MCF 10A (cell line): ENCODE measurements around the gene STS. TPM values are rescaled to one million over a fixed set of nuclear protein-coding genes. Genes with fewer than 3 reads are reported as not detected.

ENCODE experiments used
- BruUV-seq: library from RNA; stranded (reverse); fragments of 400-500 nt; replicated peaks from 2 replicates; lab custom pipeline; 2021; lab: Mats Ljungman, UMichigan
- CTCF ChIA-PET: fragments of 300-600 bp; sonication (Branson Sonifier 250); formaldehyde crosslinking; extraction: SDS; loops from one replicate; lab custom pipeline; 2021; ENCODE audit warnings: antibody characterized with exemption, inconsistent platforms; lab: Yijun Ruan, JAX
- POLR2A ChIA-PET: fragments of 300-600, 350-650 bp; sonication (Branson Sonifier 250); formaldehyde crosslinking; extraction: SDS; loops from one replicate; lab custom pipeline; 2020; ENCODE audit warnings: antibody characterized with exemption, inconsistent platforms; lab: Yijun Ruan, JAX
- DNase-seq: peaks from one replicate; pipeline ENCODE4 v3.0.0-alpha.2; 2018; ENCODE audit not compliant: unreplicated experiment
- H3K27ac Mint-ChIP-seq: one replicate; pipeline ENCODE4 v1.8.0; 2022; ENCODE audit warnings: mild to moderate bottlenecking, low read depth, mixed read lengths; ENCODE audit not compliant: unreplicated experiment
- H3K27me3 Mint-ChIP-seq: one replicate; pipeline ENCODE4 v1.8.0; 2022; ENCODE audit warnings: mixed read lengths; ENCODE audit not compliant: insufficient read depth, unreplicated experiment
- H3K36me3 Mint-ChIP-seq: one replicate; pipeline ENCODE4 v1.8.0; 2022; ENCODE audit warnings: mild to moderate bottlenecking, moderate library complexity, mixed read lengths; ENCODE audit not compliant: insufficient read depth, unreplicated experiment
- H3K4me1 Mint-ChIP-seq: one replicate; pipeline ENCODE4 v1.8.0; 2022; ENCODE audit warnings: mixed read lengths; ENCODE audit not compliant: insufficient read depth, unreplicated experiment
- H3K4me3 Mint-ChIP-seq: one replicate; pipeline ENCODE4 v1.8.0; 2022; ENCODE audit warnings: mild to moderate bottlenecking, moderate library complexity, mixed read lengths; ENCODE audit not compliant: unreplicated experiment
- H3K9me3 Mint-ChIP-seq: one replicate; pipeline ENCODE4 v1.8.0; 2022; ENCODE audit warnings: mixed read lengths; ENCODE audit not compliant: unreplicated experiment
- CTCF ChIP-seq: fragments of 200-600 bp; IDR thresholded peaks from one replicate; pipeline ENCODE4 v1.8.0; 2022; ENCODE audit warnings: antibody characterized with exemption, mild to moderate bottlenecking; ENCODE audit not compliant: unreplicated experiment
- intact Hi-C: fragments of 100-400 bp; cut with micrococcal nuclease; formaldehyde crosslinking; loops from 2 replicates; pipeline ENCODE4 v1.14.1; 2022
- total RNA-seq: library from RNA; stranded (reverse); gene quantifications from 2 replicates; pipeline ENCODE4 v1.2.3, GENCODE V29; 2022

Gene STS
- total RNA-seq, 1 experiment from 2014 or later: 2.8 TPM

DNA sequence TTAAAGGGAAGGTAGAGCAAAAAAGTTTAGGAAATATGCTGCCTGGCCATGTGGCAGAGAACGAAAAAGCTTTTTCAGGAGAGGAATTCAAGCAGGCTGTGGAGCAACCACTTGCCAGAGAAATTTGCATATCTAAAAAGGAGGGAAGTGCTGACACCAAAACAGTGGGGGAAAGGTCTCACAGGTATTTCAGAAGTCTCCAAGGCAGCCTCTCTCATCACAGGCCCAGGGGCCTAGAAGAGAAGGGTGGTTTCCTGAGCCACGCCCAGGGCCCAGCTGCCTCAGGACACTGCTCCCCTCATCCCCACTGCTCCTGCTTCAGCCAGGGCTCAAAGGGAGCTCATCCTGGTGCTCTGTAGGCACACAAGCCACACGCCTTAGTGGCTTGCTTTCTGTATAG, 29.9 kb upstream of the STS start:
- Mint-ChIP-seq H3K36me3 (peaks cover 12% of the 10 kb centered on the region), H3K4me3 (no peak overlapping the region), H3K27ac (no peak overlapping the region), H3K4me1 (peaks cover 37% of the 10 kb centered on the region), H3K9me3 (no peaks in the 10 kb centered on the region), H3K27me3 (no peaks in the 10 kb centered on the region)
- intact Hi-C loops: no loop called here
- BruUV-seq: no TSS peak
- POLR2A ChIA-PET: no interaction called here
- DNase-seq: no peak
- CTCF ChIA-PET: interaction anchor here (3.4 kb wide), 1 partner anchor 16 kb away, joined by 10 read pairs; no protein-coding TSS in a partner anchor
- TF ChIP-seq CTCF: no peak

DNA sequence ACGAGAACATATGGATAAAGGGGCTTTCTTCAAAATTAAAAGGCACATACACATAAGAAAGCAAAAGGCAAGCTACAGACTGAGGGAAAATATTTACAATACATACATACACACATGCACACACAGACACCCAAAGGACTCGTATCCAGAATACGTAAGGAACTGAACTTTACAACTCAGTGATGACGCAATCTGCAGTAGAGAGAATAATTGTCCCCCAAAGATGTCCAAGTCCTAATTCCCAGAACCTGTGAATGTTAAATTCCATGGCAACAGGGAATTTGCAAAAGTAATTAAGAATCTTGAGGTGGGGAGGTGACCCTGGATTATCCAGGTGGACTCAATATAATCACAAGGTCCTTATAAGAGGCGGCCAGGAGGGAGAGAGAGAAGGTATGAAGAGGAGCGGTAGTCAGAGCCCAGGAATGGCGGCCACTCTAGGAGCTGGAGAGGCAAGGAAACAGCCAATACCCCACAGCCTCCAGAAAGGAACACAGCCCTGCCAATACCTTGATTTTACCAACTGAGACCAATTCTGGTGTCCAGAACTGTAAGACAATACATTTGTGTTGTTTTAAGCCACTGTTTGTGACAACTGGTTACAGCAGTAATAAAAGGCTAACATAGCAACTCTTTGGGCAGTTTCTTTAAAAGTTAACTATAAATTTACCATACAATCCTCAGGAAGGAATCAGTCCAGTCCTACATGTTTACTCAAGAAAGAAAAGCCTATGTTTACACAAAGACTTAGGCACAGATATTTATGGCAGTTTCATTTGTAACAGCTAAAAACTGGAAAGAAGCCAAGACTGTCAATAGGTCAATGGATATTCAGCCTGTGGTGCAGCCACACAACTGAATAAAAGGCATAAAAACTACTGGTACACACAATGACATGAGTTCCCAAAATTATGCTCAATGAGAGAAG, 27.3 kb upstream of the STS start:
- Mint-ChIP-seq H3K9me3 (no peaks in the 10 kb centered on the region), H3K27me3 (no peaks in the 10 kb centered on the region), H3K4me3 (no peak overlapping the region), H3K27ac (peak overlapping the region; percentile 54), H3K36me3 (peaks cover 14% of the 10 kb centered on the region), H3K4me1 (peaks cover 37% of the 10 kb centered on the region)
- POLR2A ChIA-PET: no interaction called here
- CTCF ChIA-PET: interaction anchor here (1.5 kb wide), 1 partner anchor 12 kb away, joined by 3 read pairs; no protein-coding TSS in a partner anchor
- BruUV-seq: no TSS peak
- DNase-seq: peak; percentile 52
- no peak for TF ChIP-seq CTCF
- intact Hi-C loops: no loop called here

DNA sequence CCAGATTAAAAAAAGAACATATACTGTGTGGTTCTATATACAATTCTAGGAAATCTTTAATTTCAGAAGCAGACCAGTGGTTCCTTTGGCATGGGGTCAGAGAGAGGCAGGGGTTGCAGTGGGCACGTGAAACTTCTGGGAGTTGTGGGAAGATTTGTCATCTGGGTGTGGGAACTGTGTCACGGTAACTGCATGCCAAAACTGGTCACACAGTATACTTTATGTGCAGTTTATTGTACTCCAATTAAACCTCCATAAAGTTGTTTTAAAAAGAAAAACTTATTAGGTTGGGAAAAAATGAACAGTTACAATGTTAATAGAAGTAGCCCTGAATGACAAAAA, 26.7 kb upstream of the STS start:
- Mint-ChIP-seq H3K4me1 (peaks cover 32% of the 10 kb centered on the region), H3K4me3 (no peak overlapping the region), H3K27me3 (no peaks in the 10 kb centered on the region), H3K27ac (peak overlapping the region; percentile 54), H3K9me3 (no peaks in the 10 kb centered on the region), H3K36me3 (peaks cover 15% of the 10 kb centered on the region)
- intact Hi-C loops: no loop called here
- ChIA-PET CTCF (interaction anchor here (0.6 kb wide), 1 partner anchor 11 kb away, joined by 3 read pairs; no protein-coding TSS in a partner anchor), POLR2A (no interaction called here)
- BruUV-seq: no TSS peak
- TF ChIP-seq CTCF: no peak
- DNase-seq: peak; percentile 9

GRCh38 chrX:7127056-7127455, 20.5 kb upstream of the STS start:
- H3K27ac Mint-ChIP-seq: no peak overlapping the region
- ChIA-PET POLR2A (interaction anchor here (0.6 kb wide), 1 partner anchor 230 kb away, joined by 3 read pairs; no protein-coding TSS in a partner anchor), CTCF (interaction anchor here (0.5 kb wide), 1 partner anchor 10 kb away, joined by 3 read pairs; no protein-coding TSS in a partner anchor)
- H3K4me3 Mint-ChIP-seq: no peak overlapping the region
- DNase-seq: no peak
- intact Hi-C loops: no loop called here
- H3K36me3 Mint-ChIP-seq: peaks cover 13% of the 10 kb centered on the region
- TF ChIP-seq CTCF: no peak
- H3K4me1 Mint-ChIP-seq: peaks cover 3% of the 10 kb centered on the region
- BruUV-seq: no TSS peak
- H3K9me3 Mint-ChIP-seq: no peaks in the 10 kb centered on the region
- H3K27me3 Mint-ChIP-seq: no peaks in the 10 kb centered on the region
